Head of caudate nucleus (tissue), 42 donors: ENCODE results near the gene JMJD7.
"Not testable (repeated sequence)": the region's sequence is repeated elsewhere in the genome, so short reads cannot be mapped to it uniquely, and the experiment has no call there.

Experiments used
- DNase-seq, 42 donors: peaks; one replicate each; pipeline versions ENCODE4 v3.0.0 to v3.0.0-alpha.2; 2020 to 2021; ENCODE audit warnings: mixed read lengths in 7 of 42
- intact Hi-C: fragments of 100-400 bp; cut with DNase I; formaldehyde crosslinking; loops from one replicate; pipeline ENCODE4 v1.15.0; 2022

JMJD7 gene

DNA sequence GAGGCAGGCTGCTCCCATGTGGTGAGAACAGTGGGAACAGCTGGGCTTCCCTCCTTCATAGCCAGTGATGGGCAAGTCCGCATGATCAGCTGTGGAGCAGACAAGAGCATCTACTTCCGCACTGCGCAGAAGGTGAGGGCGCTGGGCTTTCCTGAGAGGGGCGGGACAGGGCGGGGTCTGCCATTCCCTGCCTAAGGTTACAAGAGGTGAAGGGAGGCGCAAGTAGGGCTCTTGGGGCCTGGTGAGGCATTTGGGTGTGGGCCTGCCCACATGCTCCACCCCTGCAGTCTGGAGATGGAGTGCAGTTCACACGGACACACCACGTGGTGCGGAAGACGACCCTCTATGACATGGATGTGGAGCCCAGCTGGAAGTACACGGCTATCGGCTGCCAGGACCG lies 10.6 kb upstream of the JMJD7 start:
- intact Hi-C loops, result no loop called here

DNA sequence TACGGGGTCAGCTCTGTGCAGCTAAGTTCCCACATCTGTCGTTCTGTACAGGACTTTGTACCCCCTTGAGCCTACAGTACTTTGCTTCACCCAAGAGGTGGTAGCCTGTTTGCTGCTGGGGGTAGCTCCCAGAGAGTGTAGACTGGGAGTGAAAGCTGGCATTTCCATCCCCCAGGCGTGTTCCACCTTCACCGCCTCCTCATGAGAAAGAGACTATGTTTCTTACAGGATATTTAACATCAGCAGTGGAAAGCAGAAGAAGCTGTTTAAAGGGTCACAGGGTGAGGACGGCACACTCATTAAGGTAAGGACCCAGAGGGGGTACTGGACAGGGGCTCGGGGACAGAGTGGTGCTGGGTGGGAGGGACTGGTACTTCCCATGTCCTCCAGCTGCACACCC lies 10.1 kb upstream of the JMJD7 start:
- DNase-seq, result peak in 10 of 42 donors; percentile 19 to 60 (median 42)
- intact Hi-C loops, result no loop called here

More for the DNA sequence above, 10.6 kb upstream of the JMJD7 start:
- DNase-seq, result no peak

DNA sequence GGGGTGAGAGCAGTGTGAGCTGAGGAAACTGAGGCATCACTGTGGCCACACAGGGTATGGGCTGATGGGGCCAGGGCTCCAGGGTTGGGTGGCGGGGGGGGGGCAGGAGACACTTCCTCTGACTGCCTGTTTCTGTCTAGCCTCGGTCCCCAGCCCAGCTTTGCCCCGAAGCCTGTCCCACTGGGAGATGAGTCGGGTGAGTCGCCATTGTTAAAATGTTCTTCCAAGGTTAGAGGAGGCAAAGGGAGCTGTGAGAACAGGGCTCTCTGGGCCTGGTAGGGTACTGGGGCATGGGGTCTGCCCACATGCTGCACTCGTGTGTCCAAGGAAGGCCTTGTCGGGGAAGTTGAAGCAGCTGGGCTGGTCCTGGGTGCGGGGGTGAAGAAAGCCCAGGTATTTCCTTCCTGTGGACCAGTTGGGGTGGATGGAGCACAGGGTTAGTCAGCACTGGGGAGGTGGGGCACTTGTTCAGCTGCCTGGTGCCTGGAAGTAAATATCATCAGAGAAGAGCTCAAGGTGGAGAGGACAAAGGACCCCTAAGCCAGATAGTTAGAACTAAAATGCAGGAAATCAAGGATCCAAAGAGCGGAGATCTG lies 8.3 kb upstream of the JMJD7 start:
- DNase-seq, result no peak
- intact Hi-C loops, result no loop called here

DNA sequence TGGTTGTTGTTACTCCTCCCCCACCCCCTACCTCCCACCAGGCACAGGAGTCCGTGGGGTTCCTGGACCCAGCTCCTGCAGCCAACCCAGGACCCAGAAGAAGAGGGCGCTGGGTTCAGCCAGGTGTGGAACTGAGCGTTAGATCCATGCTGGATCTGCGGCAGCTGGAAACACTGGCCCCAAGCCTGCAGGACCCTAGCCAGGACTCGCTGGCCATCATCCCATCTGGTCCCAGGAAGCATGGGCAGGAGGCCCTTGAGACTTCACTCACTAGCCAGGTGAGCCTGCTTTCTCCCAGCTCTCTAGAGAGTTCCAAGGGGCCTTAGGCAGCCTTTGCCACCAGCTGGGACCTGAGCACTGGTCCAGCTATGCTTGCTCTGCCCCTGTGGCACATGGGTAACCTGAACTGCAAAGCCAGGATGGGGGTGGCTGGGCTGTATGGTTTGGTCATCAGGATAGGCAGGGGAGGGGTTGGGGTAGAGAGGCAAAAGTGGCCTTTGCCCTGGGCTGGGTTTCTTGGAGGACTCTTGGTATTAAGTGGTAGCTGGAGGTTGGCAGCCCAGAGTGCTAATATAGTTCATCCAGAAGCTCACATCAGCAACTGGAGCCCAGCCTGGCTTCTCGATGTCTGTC lies 7.0 kb upstream of the JMJD7 start:
- intact Hi-C loops, result no loop called here
- no peak for DNase-seq

DNA sequence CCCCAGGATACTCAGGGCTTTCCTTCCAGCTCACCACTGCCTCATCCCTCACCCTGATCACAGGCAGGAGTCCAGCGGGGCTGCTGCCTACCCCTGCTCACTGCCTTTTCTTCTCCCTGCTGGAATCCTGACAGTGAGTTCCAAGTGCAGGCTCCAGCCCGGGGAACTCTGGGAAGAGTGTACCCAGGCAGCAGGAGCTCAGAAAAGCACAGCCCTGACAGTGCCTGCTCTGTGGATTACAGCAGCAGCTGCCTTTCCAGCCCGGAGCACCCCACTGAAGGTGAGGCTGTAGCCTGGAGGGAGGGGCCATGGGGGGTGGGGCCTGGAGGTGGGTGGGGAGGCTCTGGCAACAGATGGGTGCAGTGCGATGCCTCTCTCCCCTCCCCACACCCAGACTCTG lies 6.1 kb upstream of the JMJD7 start:
- intact Hi-C loops, result no loop called here
- DNase-seq, result peak in 20 of 42 donors; percentile 11 to 63 (median 31)

DNA sequence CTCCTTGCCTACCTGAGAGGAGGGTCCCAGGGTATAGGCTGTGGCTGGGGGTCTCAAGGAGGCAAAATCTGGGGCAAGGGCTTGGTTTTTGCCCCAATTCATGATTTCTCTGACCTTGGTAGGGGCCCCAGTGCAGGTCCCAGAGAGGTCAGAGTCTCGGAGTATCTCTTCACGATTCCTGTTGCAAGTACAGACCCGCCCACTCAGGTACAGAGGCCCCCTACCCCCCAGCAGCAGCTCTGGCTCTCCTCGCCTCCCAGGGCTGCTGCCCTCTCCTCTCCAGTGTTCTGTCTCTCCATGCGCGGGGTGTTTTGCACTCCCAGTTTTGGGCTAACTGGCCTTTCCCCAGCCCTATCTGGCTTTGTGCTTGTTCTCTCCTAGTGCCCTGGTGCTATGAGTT lies 5.4 kb upstream of the JMJD7 start:
- no peak for DNase-seq
- intact Hi-C loops, result no loop called here

DNA sequence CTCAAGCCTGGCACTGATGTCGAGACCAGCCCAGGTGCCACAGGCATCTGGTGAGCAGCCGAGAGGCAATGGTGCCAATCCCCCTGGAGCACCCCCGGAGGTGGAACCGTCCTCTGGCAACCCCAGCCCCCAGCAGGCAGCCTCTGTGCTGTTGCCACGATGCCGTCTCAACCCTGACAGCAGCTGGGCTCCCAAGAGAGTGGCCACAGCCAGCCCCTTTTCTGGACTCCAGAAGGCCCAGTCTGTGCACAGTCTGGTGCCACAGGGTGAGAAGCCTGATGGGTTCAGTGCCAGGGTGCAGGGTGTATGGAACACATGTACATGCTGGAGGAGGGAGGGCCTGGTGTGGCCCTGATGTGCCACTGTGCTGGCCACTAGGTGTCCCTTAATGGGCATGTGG lies 4.9 kb upstream of the JMJD7 start:
- intact Hi-C loops, result no loop called here
- no peak for DNase-seq

DNA sequence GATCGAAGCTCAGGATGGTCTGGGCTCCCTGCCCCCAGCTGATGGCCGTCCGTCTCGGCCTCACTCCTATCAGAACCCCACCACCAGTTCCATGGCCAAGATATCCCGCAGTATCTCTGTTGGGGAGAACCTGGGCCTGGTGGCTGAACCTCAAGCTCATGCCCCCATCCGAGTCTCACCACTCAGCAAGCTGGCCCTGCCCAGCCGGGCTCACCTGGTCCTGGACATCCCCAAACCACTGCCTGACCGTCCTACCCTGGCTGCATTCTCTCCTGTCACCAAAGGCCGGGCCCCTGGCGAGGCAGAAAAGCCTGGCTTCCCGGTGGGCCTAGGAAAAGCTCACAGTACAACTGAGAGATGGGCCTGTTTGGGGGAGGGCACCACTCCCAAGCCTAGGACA lies 4.4 kb upstream of the JMJD7 start:
- intact Hi-C loops, result no loop called here
- no peak for DNase-seq

DNA sequence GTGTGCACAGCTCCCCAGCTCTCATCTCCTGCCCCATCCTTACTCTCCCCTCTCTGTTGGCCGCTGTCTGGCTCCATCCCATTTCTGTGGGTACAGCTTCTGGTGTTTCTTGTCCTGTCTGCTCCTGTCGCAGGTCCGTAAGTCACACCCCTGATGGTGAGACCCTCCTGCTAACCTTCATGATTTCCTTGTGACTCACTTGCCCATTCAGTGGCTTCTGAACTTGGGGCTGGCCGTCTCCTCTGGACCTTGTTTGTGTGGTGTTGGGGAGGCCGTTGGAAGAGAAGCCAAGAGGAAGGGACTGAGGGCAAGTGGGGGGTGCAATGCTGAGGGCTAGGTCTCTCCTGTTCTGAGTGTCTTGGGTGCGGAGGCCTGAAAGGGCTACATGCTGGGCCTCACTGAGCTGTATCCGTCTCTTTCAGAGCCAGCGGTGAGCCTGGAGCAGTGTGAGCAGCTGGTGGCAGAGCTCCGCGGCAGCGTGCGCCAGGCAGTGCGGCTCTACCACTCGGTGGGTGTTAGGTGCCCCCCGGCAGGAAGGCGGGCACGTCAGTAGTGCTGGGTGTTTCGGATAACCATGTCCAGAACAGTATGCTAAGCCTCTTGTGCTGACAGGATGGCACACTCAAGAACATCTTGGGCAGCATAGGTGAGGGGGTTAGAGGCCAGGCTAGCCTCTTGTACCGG lies 3.7 kb upstream of the JMJD7 start:
- intact Hi-C loops, result no loop called here
- no peak for DNase-seq

DNA sequence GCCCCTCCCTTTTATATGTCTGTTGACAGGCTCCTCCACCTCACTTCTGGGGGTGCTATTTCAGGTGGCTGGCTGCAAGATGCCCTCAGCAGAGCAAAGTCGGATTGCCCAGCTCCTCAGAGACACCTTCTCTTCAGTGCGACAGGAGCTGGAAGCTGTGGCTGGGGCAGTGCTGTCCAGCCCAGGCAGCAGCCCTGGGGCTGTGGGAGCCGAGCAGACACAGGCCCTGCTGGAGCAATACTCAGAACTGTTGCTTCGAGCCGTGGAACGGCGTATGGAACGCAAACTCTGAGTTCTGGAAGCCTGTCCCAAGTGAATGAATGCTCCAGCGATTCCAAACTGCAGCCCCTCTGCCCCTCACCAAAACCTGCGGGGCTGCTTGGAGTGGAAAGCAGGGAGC lies 2.7 kb upstream of the JMJD7 start:
- no peak for DNase-seq
- intact Hi-C loops, result no loop called here

DNA sequence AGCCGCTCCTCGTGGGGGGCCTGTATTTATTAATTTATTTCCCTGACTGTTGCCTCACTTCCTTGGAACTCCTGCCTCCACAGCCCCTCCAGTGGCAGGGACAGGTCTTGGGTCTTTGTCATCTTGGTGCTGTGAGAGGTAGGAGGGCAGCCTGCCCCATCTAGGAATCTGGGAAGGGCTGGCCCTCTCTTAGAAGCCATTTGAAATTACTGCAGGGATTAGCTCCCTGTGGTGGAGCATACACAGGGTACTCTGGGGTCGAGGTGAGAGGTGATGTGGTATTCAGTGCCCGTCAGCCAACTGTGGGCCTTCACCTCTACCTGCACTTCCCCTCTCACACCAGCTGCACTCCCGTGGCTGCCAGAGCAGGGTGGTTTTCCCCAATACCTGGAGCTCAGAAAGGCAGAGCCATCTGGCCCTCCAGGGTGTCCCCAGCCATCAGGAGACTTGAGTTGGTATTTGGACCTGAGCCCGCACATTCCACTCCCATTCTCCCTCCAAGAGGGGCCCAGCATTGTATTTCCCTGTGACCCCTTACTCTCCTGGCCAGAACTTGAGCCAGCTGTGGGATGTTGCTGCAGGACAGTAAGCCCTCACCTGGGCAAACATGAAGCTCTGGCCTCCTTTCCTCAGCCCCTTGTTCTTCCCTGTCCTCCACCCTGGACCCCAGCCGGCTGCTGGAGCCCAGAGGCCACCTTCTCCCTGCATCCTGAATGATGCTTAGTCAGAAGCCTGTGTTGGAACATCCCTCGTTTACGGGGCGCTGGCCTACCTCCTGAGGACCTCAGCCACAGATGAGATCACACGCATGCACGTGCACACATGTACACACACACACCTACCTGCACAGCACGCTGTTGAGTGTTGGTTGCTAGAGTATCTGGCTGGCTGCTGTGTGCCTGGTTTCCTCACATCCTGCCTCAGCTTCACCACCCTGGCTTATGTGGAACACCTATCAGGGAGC lies 2.0 kb upstream of the JMJD7 start:
- intact Hi-C loops, result no loop called here

DNA sequence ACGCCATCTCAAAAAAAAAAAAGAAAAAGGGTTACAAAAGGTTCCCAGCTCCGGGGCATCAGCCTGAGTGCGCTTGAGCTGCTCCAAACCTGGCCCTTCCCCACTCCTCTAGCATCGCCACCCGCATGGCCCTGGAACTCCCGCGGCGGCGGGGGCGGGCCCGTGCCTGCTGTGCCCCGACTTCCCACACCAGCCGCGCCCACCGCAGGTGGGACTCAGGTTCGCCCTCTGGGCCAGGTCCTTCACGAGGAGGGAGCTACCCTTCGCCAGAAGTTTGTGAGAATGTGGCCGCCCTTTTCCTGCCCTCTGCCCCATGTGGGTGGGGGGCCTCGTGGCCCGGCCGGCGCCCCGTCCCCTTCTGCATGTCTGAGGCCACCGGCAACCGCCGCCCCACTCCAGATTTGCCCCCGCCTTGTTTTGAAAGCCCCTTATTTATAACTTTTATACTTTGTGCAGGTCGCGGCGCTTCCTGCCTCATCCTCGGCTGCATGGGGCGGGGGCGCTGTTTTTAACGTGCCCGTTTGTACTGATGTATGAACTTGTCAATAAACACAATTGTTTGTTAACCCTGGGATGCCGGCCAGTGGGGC lies 507 bp upstream of the JMJD7 start:
- intact Hi-C loops, result no loop called here
- DNase-seq, result peak in 21 of 42 donors; percentile 16 to 54 (median 32)

More for the DNA sequence above, 2.0 kb upstream of the JMJD7 start:
- DNase-seq, result no peak

DNA sequence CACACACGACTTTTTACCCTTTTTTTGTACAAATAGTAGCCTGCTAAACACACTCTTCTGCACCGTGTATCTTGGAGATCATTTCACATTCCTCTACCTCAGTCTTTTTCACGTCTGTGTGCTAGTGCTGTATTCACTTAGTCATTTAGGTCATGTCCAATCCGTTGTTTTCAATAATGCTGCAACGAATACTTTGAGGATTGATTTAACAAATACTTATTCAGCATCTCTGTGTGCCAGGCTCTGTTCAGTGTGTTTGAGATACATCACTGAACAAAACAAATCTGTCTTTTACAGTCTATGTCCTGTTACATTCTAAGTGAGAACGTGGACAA lies 882 bp downstream of the JMJD7 start:
- intact Hi-C loops, result no loop called here
- no peak for DNase-seq

DNA sequence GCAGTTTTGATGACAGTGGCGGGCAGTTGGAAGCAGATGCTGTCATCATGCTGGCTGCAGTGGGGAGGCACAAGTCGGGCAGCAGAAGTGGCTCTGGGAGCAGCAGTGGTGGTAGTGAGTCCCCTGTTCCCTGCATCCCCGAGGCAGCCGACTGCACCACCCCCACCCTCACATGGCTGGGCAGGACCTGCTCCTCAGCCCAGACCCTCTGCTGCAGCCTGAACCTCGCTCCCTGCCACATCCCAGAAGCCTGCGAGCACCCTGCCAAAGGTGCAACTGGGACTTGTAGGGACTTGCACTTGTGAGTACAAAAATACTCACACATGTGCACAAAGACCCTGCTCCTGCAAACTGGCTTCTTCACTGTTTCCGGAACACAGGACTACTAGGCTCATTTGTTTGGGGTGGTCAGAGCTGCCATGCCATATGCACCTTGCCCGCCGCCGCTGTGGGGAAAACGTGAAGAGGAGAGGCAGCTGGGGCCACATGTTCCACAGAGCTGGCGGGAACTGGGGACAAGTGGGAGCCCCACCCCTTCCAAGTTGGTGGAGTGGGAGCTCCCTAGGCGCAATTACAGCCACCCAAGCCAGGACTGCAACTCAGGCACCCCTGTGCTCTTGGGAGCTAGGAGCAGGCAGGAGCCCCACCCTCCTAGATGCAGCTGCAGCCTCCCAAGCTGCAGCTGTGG lies 2.2 kb downstream of the JMJD7 start:
- no peak for DNase-seq

DNA sequence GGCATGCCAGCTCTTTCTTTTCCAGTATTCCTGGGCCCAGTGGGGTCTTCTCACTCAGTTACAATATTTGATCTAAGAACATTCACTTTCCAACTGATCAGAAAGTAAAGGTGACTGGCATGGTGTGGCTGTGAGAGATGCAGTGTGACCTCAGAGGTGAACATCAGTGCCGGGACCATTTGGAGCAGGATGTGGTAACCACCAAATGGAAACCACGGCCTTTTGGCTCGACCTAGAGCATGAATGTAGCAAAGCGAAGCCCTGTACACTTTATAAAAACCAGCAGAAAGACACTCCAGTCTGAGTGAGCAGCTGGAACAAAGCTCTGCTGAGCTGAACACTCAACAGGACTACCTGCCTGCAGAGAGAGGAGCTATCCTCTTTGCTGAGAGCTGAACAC lies 3.4 kb downstream of the JMJD7 start:
- intact Hi-C loops, DNase-seq: not testable (repeated sequence)

More for the DNA sequence above, 2.2 kb downstream of the JMJD7 start:
- intact Hi-C loops, result no loop called here

DNA sequence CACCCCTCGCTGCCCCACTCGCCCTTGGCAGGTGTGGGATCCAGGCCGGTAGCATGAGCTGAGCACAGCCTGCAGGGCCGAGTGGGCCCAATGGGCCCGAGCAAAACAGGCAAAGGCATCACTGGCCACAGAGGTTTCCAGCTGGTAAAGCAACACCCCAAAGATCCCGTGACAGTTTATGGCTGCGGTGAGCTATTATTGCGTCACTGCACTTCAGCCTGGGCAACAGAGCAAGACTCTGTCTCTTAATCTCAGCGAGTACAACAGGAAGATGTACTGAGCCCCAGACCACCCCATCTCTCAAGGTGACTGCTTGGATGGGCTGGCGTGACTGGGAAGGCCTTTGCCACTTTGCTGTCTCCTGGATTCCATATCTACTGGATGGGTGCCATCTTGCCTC lies 4.3 kb downstream of the JMJD7 start:
- intact Hi-C loops, result no loop called here
- no peak for DNase-seq

DNA sequence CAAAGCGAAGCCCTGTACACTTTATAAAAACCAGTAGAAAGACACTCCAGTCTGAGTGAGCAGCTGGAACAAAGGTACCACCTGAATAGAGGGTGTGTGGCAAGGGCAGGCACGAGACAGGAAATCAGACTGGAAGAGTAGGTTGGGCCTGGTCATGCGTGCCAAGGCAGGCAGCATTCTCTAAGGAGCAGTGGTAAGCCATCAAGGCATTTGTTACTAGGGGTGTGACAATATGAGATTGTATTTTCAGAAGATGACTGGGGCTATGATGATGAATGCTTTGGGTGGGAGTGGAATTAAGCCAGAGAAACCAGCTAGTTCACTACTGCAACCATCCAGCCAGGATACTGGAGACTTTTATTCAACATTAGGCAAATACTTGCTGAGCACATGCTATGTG lies 5.0 kb downstream of the JMJD7 start:
- DNase-seq, result no peak
- intact Hi-C loops, result no loop called here

DNA sequence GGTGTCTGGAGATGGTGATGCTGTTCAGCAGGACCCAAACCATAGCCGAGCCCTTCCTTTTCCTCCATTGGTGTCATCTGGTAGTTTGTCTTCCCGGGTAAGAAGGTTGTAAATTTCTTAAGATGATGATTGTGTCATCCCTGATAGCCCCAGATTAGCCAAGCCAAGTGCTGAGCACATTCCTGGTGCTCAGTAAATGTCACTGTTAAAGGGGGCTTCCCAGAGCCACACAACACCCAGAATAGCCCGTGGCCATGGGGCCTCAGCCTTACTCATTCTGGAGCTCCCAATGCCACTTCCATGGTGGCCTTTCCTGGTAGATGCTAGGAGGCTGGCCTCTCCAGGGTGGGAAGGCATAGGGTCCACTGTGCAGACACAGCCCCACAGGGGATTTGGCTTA lies 6.2 kb downstream of the JMJD7 start:
- intact Hi-C loops, result no loop called here
- DNase-seq, result no peak

DNA sequence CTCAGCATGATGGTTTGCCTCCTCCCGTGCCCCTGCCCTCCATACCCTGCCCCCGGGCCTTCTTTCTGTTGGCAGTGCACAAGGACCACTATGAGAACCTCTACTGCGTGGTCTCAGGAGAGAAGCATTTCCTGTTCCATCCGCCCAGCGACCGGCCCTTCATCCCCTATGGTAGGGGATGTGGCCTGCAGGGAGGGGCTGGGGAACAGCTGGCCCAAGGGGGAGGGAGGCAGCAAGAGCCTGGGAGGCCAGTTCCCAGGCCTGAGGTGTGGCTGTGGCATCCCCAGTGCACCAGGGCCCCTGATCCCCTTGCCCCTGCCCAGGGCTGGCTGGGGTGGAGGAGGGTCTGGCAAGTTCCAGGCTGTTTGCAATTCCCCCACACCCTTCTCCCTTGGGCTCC lies 8.2 kb downstream of the JMJD7 start:
- intact Hi-C loops, result no loop called here
- no peak for DNase-seq
